Renal cortical epithelial cell (primary cell): ENCODE data around the gene DRAXIN. TPM values are rescaled to one million over a fixed set of nuclear protein-coding genes. Genes with fewer than 3 reads are reported as not detected.

Experiments
- DNase-seq: peaks from one replicate; pipeline ENCODE4 v3.0.0-alpha.2; 2011; ENCODE audit warnings: low read depth
- total RNA-seq: library from RNA; depleted of rRNA; stranded (reverse); fragments of >200 nt; gene quantifications from 2 replicates; pipeline ENCODE4 v1.2.3, GENCODE V29; 2014

DRAXIN gene
- total RNA-seq, 1 donor from 2014 or later: 0.05 TPM

DNA sequence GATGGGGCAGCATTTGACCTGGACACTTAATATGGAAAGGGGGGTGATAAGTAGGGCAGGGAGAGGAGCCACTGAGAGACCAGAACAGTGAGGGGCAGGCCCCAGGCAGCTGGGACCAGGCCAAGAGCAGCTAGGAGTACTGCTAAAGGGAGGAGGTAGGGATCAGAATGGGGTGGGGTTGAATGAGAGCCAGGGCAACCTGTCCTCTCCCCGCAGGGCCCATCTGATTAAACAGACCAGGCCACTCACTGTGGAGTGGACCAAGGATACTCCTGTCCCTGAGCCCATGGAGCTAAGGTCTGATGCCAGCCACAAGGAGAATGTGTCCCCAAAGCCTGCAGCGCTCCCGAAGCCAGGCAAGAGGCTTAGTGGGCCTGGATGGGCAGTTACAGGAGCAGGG, 72.6 kb downstream of the DRAXIN start:
- DNase-seq: no peak

DNA sequence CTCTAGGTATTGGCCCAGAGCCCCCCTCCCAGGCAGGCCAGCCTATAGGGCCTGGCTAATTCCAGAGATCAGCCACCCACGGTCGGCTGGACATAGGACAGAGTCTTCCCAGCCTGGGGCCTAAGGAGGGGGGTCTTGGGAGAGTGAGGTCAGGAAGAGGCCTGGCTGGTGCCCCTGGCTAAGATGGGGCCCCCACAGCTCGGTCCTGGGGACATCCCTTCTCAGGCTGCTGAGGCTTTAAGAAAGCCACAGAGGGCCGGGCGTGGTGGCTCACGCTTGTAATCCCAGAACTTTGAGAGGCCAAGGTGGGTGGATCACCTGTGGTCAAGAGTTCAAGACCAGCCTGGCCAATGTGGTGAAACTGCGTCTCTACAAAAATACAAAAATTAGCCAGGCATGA, 73.0 kb downstream of the DRAXIN start:
- DNase-seq: no peak

DNA sequence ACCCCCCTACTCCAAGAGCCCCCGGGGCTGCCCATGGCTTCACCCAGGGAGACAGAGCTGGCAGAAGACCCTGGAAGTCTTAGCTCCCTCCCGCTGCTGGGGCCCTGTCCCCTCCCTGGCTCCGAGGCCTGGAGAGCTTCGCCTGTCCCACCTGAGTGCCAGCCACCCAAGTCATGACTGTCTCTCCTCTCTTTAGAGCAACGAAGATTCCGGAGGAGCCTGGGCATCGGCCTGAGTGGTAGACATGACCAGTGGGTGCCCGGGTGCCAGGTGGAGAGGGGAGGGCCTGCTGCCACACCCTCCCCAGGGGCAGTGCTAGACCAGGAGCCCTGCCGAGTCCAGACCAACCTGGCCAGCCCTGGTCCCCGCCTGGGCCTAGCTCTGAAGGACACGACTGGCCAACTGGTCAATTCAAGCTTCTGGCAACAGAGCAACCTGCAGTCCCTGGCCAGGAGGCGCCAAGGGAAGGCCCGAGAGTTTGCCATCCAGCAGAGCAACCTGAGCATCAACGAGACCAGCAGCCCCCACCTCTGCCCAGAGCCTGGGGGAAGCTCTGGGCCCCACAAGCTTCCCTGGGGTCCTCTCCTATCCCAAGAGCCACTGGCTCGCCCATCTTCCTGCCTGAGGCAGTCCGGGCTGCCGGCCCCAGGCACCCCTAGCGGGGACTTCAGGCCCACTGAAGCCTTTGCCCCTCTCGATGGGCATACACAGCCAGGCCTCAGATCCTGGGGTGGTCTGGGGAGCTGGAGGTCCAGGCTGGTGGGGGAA, 74.3 kb downstream of the DRAXIN start:
- DNase-seq: no peak

DNA sequence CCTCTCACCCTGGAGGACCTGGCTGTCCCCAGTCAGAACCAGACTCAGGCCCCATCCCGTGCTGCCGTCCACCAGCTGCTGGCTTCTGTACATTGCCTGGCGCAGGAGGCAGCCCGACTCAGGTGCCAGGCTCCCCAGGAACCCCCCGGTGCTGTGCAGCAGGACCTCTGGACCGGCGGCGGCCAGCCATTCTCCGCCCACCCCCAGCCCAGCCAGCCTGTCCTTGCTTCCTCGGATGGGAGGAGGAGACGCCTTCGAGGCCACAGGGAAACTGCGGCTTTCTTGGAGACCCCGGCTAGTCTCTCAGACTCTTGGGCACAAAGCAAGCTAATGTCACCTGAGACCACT, 74.9 kb downstream of the DRAXIN start:
- no peak for DNase-seq

DNA sequence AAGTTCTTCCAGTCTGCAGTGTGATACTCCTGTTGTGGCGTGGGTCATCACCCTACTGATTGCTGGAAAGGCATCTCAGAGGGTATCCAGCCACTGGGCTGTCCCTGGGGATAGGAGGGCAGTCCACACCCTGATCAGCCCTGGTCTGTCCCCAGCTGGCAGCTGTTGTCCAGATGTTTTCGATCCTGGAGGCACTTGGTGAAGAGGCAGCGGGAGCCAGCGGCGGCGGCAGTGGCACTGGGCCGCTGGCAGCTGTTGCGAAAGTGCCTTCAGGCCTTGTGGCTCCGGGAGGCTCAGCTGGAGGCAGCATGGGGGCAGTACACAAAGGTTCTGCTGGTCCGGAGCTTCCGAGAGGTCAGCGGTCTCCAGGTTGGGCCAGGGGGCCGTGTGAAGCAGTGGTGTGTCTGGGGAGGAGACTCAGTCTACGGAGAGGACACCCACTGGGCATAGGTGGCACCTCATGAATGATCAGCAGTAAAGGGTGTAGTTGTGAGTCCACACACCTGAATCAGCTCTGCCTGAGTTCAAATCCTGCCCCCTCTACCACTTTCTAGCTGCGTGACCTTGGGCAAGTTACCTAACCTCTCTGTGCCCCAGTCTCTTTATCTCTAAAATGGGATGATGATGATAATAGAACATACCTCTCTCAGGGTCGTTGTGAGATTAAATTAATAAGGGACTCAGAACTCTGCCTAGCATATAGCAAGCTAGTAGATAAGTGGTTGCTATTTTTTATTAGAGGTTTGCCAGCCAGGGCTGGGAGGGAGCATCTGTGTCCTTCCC, 76.6 kb downstream of the DRAXIN start:
- no peak for DNase-seq

DNA sequence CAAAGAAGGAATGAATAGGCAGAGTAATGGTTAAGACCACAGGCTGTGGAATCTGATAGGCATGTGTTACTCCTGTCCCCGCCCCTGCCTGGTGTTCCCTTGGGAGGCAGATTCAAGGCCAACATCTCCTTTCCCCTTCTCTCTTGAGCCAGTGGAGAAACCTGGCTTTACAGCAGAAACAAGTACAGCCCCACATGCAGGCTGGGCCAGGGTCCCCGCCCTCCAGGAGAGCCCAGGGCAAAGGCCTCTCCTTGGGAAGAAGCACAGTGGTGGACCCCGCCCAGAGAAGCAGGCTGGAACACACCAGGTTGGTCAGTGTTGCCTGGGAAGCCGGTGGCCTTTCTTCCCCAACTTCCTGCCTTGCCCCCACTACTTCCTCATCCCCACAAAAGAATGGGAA, 77.3 kb downstream of the DRAXIN start:
- no peak for DNase-seq

DNA sequence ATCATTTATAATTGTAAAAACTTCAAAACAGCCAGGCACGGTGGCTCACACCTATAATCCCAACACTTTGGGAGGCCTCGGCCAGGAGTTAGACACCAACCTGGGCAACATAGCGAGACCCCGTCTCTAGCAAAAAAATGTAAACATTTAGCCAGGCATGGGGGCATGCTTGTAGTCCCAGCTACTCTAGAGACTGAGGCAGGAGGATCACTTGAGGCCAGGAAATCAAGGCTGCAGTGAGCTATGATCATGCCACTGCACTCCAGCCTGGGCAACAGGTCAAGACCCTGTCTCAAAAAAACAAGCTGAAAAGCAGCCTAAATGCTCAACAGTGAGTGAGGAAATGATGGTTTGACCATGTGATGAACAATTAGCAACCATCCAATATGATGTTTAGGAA, 77.8 kb downstream of the DRAXIN start:
- no peak for DNase-seq

DNA sequence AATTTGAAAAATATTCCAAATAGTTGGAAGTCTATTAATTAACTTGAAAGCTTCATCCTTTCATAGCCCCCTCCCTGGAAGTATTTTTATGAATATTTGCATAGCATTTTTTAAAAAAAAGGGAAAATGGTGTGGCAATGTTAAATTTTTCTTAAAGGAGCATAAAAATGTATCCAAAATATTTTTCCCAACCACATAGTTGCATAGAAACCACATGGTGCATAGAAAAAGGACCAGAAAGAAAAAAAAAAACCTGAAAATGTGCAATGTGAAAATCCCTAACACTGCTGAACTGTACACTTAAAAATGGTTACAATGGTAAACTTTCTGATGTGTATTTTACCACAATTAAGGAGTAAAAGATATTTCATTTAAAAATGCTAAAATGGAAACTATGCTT, 78.5 kb downstream of the DRAXIN start:
- DNase-seq: no peak

DNA sequence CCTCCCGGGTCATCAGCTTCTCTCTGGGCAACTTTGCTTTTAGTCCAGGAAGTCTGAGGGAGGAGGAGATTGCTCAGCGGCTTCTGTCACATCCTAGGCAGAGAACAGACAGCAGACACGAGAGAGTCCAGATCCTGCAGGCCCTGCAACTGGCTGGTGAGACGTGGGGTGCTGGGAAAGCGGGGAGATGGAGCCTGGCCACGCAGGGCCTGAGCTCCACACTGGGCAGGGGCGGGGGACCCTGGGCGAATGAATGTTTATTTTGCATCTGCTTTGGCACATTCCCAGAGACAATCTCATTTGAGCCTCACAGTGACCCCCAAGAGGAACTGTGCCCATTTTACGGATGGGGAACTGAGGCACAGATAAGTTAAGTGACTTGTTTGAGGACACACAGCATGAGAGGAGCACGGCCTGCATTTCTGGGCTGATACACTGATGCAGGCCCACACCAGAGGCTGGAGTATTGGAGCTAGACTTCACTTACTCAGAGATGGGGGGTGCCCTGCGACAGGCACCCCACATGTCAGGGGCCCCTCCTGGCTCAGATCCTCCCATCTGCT, 80.1 kb downstream of the DRAXIN start:
- DNase-seq: no peak

DNA sequence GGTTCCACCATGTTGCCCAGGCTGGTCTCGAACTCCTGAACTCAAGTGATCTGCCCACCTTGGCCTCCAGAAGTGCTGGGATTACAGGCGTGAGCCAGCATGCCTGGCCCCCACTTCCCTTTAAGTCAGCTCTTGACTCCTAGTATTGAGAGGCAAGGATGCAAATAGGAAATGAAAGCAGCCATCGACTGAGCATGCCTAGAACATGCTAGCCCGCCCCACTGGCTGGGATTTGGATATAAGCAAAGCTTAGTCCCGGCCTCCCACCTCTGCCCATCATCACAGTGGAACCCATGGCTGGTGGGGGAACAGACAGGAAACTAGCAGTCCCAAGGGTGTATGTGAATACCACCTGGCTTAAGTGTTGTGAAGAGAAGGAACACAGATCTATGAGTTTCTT, 80.9 kb downstream of the DRAXIN start:
- DNase-seq: no peak

DNA sequence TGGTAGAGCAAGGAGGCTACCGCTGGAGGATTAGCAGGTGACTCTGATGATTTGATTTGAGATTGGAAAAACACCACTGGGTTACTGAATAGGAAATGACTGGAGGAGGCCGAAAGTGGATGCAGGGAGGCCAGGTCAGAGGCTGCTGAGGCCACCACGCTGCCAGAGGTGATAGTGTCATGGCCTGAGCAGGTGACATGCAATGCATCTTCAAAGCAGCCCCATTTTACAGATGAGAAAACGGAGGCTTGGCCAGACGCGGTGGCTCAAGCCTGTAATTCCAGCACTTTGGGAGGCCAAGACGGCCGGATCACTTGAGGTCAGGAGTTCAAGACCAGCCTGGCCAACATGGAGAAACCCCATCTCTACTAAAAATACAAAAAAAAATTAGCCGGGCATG, 83.2 kb downstream of the DRAXIN start:
- DNase-seq: no peak

Other genes starting within 250 kb of the DRAXIN start
- under 0.01 TPM in 1 of 2 replicates, not detected in the other for gene DISP3, start 212.6 kb upstream of the DRAXIN start, total RNA-seq
- 11.1 and 17.2 TPM in 2 replicates for gene FBXO2, start 37.3 kb upstream of the DRAXIN start, total RNA-seq
- 8.2 and 21.7 TPM in 2 replicates for gene FBXO44, start 36.8 kb upstream of the DRAXIN start, total RNA-seq
- gene FBXO6, start 27.5 kb upstream of the DRAXIN start, total RNA-seq: 4.7 and 6.7 TPM in 2 replicates
- gene MAD2L2, start 10.6 kb upstream of the DRAXIN start, total RNA-seq: 28.5 and 30.9 TPM in 2 replicates
- 52.4 and 66.0 TPM in 2 replicates for gene AGTRAP, start 44.4 kb downstream of the DRAXIN start, total RNA-seq
- 0.25 TPM in 1 of 2 replicates, not detected in the other for gene C1orf167, start 70.5 kb downstream of the DRAXIN start, total RNA-seq
- 11.3 and 19.8 TPM in 2 replicates for gene MTHFR, start 114.3 kb downstream of the DRAXIN start, total RNA-seq
- 2.4 and 6.9 TPM in 2 replicates for gene CLCN6, start 114.5 kb downstream of the DRAXIN start, total RNA-seq
- not detected in 2 replicates for gene NPPA, start 156.1 kb downstream of the DRAXIN start, total RNA-seq
- gene NPPB, start 167.2 kb downstream of the DRAXIN start, total RNA-seq: 1.2 TPM in 1 of 2 replicates, not detected in the other
- 67.7 and 92.1 TPM in 2 replicates for gene KIAA2013, start 234.7 kb downstream of the DRAXIN start, total RNA-seq
- gene PLOD1, start 243.0 kb downstream of the DRAXIN start, total RNA-seq: 83.0 and 242 TPM in 2 replicates